SK-N-MC (cell line): Measurements from ENCODE around the gene TOM1L1.

ENCODE experiments used
- DNase-seq: peaks from one replicate; pipeline ENCODE4 v3.0.0-alpha.2; 2011; ENCODE audit warnings: low read depth, low spot score
- H3K27ac ChIP-seq: fragments of 200-600 bp; sonication (generic); 2 replicates; pipeline ENCODE4 v1.5.1; 2016; ENCODE audit warnings: mixed run types
- H3K36me3 ChIP-seq: fragments of 200-600 bp; sonication (generic); 2 replicates; pipeline ENCODE4 v1.6.1; 2017; ENCODE audit warnings: antibody characterized with exemption, low read length, mixed read lengths; ENCODE audit not compliant: insufficient read depth
- H3K4me3 ChIP-seq: fragments of 200-600 bp; sonication (generic); 2 replicates; pipeline ENCODE4 v1.5.1; 2016
- H3K9ac ChIP-seq: fragments of 200-600 bp; sonication (generic); 2 replicates; pipeline ENCODE4 v1.8.0; 2017; ENCODE audit warnings: mixed run types, mixed read lengths; ENCODE audit not compliant: insufficient read length
- H3K9me3 ChIP-seq: fragments of 200-600 bp; sonication (generic); 2 replicates; pipeline ENCODE4 v1.6.1; 2017; ENCODE audit warnings: low read depth, mild to moderate bottlenecking, antibody characterized with exemption, low read length, moderate library complexity, mixed read lengths
- EZH2 ChIP-seq: fragments of 200-600 bp; sonication (generic); IDR thresholded peaks from one replicate; pipeline ENCODE4 v1.6.1; 2017; ENCODE audit warnings: antibody characterized with exemption
- FOXP2 ChIP-seq: optimal IDR thresholded peaks from 2 replicates; pipeline ENCODE3; 2011; ENCODE audit warnings: mild to moderate bottlenecking, moderate library complexity; ENCODE audit not compliant: insufficient read depth; ENCODE audit errors: extremely low read length, control extremely low read depth
- POLR2AphosphoS5 ChIP-seq: IDR thresholded peaks from 2 replicates; pipeline ENCODE4 v1.6.1; 2012; ENCODE audit warnings: mild to moderate bottlenecking, low read depth, low read length, borderline replicate concordance

The TOM1L1 gene

GRCh38 chr17:54980375-54980774 lies 79.7 kb downstream of the TOM1L1 start:
- no peak overlapping the region for H3K4me3 ChIP-seq
- no peak for TF ChIP-seq EZH2
- TF ChIP-seq POLR2AphosphoS5, result no peak
- DNase-seq, result no peak
- peaks cover 8% of the 10 kb centered on the region; the same call in 1 of the 2 replicates for H3K9me3 ChIP-seq
- no peak overlapping the region for H3K9ac ChIP-seq
- no peak overlapping the region for H3K27ac ChIP-seq
- peaks cover 26% of the 10 kb centered on the region for H3K36me3 ChIP-seq

DNA sequence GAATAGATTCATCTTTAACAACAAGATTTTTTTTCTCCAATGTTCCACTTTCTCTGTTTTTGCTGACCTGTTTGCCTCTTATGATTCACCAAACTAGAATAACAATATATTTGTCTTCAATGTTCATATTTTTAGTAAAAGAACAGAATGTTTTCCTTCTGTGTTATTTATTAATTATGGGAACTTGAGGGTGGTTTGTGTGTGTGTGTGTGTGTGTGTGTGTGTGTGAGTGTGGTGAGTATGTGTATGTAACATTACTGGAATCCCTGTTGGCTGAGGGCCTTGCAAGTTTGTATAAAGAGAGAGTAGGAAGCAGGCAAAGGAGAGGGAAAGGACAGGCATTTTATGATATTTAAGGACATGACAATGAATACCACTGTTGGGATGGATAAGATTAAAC lies 81.7 kb downstream of the TOM1L1 start:
- no peak for DNase-seq
- H3K4me3 ChIP-seq, result no peak overlapping the region
- peaks cover 24% of the 10 kb centered on the region for H3K36me3 ChIP-seq
- no peak overlapping the region for H3K9ac ChIP-seq
- no peak overlapping the region for H3K27ac ChIP-seq
- H3K9me3 ChIP-seq, result peaks cover 8% of the 10 kb centered on the region; the same call in 1 of the 2 replicates
- TF ChIP-seq POLR2AphosphoS5, result no peak
- TF ChIP-seq FOXP2, result no peak
- TF ChIP-seq EZH2, result no peak

- peaks cover 8% of the 10 kb centered on the region; the same call in 1 of the 2 replicates for H3K9me3 ChIP-seq
- H3K27ac ChIP-seq, result no peak overlapping the region
- no peak overlapping the region for H3K4me3 ChIP-seq
- TF ChIP-seq POLR2AphosphoS5 (no peak), FOXP2 (no peak), EZH2 (no peak)
- peaks cover 27% of the 10 kb centered on the region for H3K36me3 ChIP-seq
- no peak overlapping the region for H3K9ac ChIP-seq
- DNase-seq, result no peak
These were observed 82.6 kb downstream of the TOM1L1 start for GRCh38 chr17:54983260-54983659.

DNA sequence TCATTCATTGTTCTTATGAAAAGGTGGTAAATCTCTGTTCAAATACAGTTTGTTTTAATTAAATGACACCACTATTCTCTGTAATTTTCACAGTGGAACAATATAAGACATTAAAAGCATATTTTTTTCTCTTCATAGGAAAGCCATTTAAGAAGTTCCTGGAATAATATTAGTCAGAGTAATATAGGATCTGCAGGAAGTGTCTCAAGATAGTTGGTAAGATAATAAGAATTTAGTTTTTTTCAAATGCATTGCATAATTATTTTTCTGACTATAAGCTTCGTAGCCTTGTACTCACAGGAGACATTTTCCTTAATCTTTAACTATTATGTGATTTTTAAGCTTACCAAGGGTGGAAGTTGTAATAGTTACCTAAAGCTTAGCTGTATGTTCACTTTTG lies 84.8 kb downstream of the TOM1L1 start:
- H3K9me3 ChIP-seq, result no peaks in the 10 kb centered on the region
- 0 out of 2 replicates have a peak overlapping the region, but pooled peaks have one; percentile 23 for H3K27ac ChIP-seq
- TF ChIP-seq FOXP2 (no peak), EZH2 (no peak), POLR2AphosphoS5 (no peak)
- DNase-seq, result no peak
- H3K36me3 ChIP-seq, result peaks cover 14% of the 10 kb centered on the region; the same call in 1 of the 2 replicates
- no peak overlapping the region for H3K4me3 ChIP-seq
- no peak overlapping the region for H3K9ac ChIP-seq

- Histone ChIP-seq H3K4me3 (no peak overlapping the region), H3K9ac (no peak overlapping the region), H3K36me3 (peaks cover 19% of the 10 kb centered on the region), H3K9me3 (no peaks in the 10 kb centered on the region), H3K27ac (no peak overlapping the region)
- TF ChIP-seq EZH2, result no peak
- no peak for TF ChIP-seq POLR2AphosphoS5
- TF ChIP-seq FOXP2, result no peak
- no peak for DNase-seq
These were observed 89.5 kb downstream of the TOM1L1 start for GRCh38 chr17:54990118-54990517.

DNA sequence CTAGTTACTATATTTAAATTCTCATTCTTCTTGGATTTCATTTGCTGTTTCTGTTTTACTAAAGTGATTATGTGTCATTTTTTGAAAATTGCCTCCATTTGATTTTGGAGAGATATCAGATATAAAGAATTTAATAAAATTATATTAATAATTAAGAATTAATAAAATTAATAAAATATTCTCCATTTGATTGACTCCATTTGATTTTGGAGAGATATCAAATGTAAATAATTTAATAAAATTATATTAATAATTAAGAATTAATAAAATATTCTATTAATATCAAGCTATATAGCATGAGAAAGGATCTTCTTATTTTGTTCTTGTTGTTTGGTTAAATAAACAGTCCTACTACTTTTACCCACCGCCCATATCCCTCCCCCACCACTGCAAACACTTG lies 90.9 kb downstream of the TOM1L1 start:
- no peak overlapping the region for H3K9ac ChIP-seq
- no peak overlapping the region for H3K4me3 ChIP-seq
- no peaks in the 10 kb centered on the region for H3K9me3 ChIP-seq
- no peak for TF ChIP-seq POLR2AphosphoS5
- TF ChIP-seq FOXP2, result no peak
- no peak for TF ChIP-seq EZH2
- H3K36me3 ChIP-seq, result peaks cover 21% of the 10 kb centered on the region
- DNase-seq, result no peak
- H3K27ac ChIP-seq, result no peak overlapping the region

- TF ChIP-seq FOXP2 (no peak), EZH2 (no peak), POLR2AphosphoS5 (no peak)
- Histone ChIP-seq H3K9me3 (no peaks in the 10 kb centered on the region), H3K27ac (no peak overlapping the region), H3K36me3 (peaks cover 17% of the 10 kb centered on the region), H3K9ac (no peak overlapping the region), H3K4me3 (no peak overlapping the region)
- DNase-seq, result peak; percentile 52
These were observed 92.4 kb downstream of the TOM1L1 start for GRCh38 chr17:54992797-54993639.

DNA sequence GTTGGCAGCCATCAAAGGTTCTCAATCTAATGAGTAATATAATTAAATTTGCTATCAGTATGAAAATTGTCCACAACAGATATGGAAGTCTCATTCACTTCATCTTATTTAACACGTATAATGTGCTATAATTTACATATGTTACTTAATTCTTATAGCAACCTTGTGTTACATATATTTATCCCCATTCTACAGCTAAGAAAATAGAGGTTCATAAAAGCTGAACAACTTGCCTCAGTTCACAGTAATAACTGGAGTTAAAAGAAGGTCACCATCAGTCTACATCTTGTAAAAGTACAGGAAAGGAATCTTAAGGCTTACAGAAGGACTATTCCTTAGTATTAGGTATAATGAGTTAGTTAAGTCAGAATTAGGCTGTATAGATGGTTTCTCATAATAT lies 95.8 kb downstream of the TOM1L1 start:
- DNase-seq, result no peak
- no peak for TF ChIP-seq EZH2
- no peak for TF ChIP-seq POLR2AphosphoS5
- TF ChIP-seq FOXP2, result no peak
- peaks cover 25% of the 10 kb centered on the region for H3K36me3 ChIP-seq
- H3K9ac ChIP-seq, result no peak overlapping the region
- no peak overlapping the region for H3K27ac ChIP-seq
- no peak overlapping the region for H3K4me3 ChIP-seq
- H3K9me3 ChIP-seq, result no peaks in the 10 kb centered on the region

GRCh38 chr17:55002458-55002857 lies 101.8 kb downstream of the TOM1L1 start:
- Histone ChIP-seq H3K4me3 (no peak overlapping the region), H3K9me3 (no peaks in the 10 kb centered on the region), H3K9ac (no peak overlapping the region), H3K27ac (no peak overlapping the region), H3K36me3 (peaks cover 16% of the 10 kb centered on the region)
- DNase-seq, result no peak
- TF ChIP-seq FOXP2 (no peak), EZH2 (no peak), POLR2AphosphoS5 (no peak)
